Peyer's patch (tissue), 4 donors: ENCODE measurements around the gene KIF21A.
"Not testable (repeated sequence)": the region's sequence is repeated elsewhere in the genome, so short reads cannot be mapped to it uniquely, and the experiment has no call there.

Source experiments
- POLR2A ChIP-seq, 2 donors: fragments of 450-650 bp; IDR thresholded peaks; one replicate each; pipeline ENCODE4 v1.5.1; 2017; ENCODE audit warnings: antibody characterized with exemption in 2 of 2, mild to moderate bottlenecking in 2 of 2, moderate library complexity in 2 of 2
- TF ChIP-seq, protein P1 (sequence below), 6 experiments: fragments of 450-650 bp in 4 of 6; fragments of 200-600 bp in 2 of 6; sonication (generic) in 1 of 6; IDR thresholded peaks; one replicate each; pipeline ENCODE4 v1.5.1; 2017 to 2019; ENCODE audit warnings: antibody characterized with exemption in 6 of 6, mild to moderate bottlenecking in 3 of 6, moderate library complexity in 1 of 6

DNA sequence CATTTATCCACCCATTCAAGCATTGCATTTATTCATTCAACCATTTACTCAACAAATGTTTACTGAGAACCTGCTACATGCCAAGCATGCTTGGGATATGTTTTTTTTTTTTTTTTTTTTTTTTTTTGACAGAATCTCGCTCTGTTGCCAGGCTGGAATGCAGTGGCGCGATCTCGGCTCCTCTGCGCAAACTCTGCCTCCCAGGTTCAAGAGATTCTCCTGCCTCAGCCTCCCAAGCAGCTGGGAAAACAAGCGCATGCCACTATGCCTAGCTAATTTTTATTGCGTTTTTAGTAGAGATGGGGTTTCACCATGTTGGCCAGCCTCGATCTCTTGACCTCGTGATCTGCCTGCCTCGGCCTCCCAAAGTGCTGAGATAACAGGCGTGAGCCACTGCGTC is 147.3 kb downstream of the KIF21A start:
- not testable (repeated sequence) for TF ChIP-seq POLR2A (IDR thresholded peaks at IDR 0.05)
- TF ChIP-seq, protein P1, sequence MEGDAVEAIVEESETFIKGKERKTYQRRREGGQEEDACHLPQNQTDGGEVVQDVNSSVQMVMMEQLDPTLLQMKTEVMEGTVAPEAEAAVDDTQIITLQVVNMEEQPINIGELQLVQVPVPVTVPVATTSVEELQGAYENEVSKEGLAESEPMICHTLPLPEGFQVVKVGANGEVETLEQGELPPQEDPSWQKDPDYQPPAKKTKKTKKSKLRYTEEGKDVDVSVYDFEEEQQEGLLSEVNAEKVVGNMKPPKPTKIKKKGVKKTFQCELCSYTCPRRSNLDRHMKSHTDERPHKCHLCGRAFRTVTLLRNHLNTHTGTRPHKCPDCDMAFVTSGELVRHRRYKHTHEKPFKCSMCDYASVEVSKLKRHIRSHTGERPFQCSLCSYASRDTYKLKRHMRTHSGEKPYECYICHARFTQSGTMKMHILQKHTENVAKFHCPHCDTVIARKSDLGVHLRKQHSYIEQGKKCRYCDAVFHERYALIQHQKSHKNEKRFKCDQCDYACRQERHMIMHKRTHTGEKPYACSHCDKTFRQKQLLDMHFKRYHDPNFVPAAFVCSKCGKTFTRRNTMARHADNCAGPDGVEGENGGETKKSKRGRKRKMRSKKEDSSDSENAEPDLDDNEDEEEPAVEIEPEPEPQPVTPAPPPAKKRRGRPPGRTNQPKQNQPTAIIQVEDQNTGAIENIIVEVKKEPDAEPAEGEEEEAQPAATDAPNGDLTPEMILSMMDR (IDR thresholded peaks at IDR 0.05): not testable (repeated sequence)
